Heart left ventricle (tissue), 16 donors: Measurements from ENCODE around the gene LIPT2. TPM values are rescaled to one million over a fixed set of nuclear protein-coding genes. Genes with fewer than 3 reads are reported as not detected.
A peak's percentile ranks its signal among the peaks of the same experiment; 100 is the strongest.

Experiments
- ATAC-seq, 4 donors: fragments of 200-7000 bp; cut with Tn5 transposase; one replicate each; pipeline ENCODE4 v1.9.1; 2020 to 2022; ENCODE audit warnings: moderate library complexity in 4 of 4, mild to moderate bottlenecking in 3 of 4, moderate number of reproducible peaks in 1 of 4
- DNase-seq, 5 donors: peaks; one replicate each; pipeline ENCODE4 v3.0.0-alpha.2; 2020
- H3K27ac ChIP-seq, 12 donors: fragments of 200-600 bp; sonication (generic) in 4 of 12; one replicate each; pipeline versions ENCODE4 v1.5.0 to v1.8.0; 2016 to 2022; ENCODE audit warnings: mild to moderate bottlenecking in 2 of 12
- H3K27me3 ChIP-seq, 9 donors: fragments of 200-600 bp; sonication (generic) in 2 of 9; one replicate each; pipeline versions ENCODE4 v1.5.1 to v1.8.0; 2016 to 2022; ENCODE audit warnings: mild to moderate bottlenecking in 3 of 9
- H3K36me3 ChIP-seq, 9 donors: fragments of 200-600 bp; sonication (generic) in 2 of 9; one replicate each; pipeline versions ENCODE4 v1.5.0 to v1.8.0; 2018 to 2022; ENCODE audit warnings: mild to moderate bottlenecking in 2 of 9
- H3K4me1 ChIP-seq, 12 donors: fragments of 200-600 bp; sonication (generic) in 4 of 12; one replicate each; pipeline versions ENCODE4 v1.5.0 to v1.8.0; 2016 to 2022; ENCODE audit warnings: mild to moderate bottlenecking in 3 of 12
- H3K4me3 ChIP-seq, 12 donors: fragments of 200-600 bp; sonication (generic) in 4 of 12; one replicate each; pipeline versions ENCODE4 v1.5.0 to v1.8.0; 2017 to 2022; ENCODE audit warnings: mild to moderate bottlenecking in 9 of 12, moderate library complexity in 4 of 12
- H3K9me3 ChIP-seq, 12 donors: fragments of 200-600 bp; sonication (generic) in 4 of 12; one replicate each; pipeline versions ENCODE4 v1.5.0 to v1.8.0; 2016 to 2022; ENCODE audit warnings: mild to moderate bottlenecking in 1 of 12
- POLR2A ChIP-seq, 2 donors: fragments of 450-650 bp; IDR thresholded peaks; one replicate each; pipeline ENCODE4 v1.6.1; 2017; ENCODE audit warnings: antibody characterized with exemption in 2 of 2, mild to moderate bottlenecking in 2 of 2, moderate library complexity in 2 of 2
- WGBS, 4 donors: extraction: QIAGEN DNeasy Blood & Tissue Kit in 2 of 4; methylation state at CpG; one replicate each; pipeline versions ENCODE4 v1.1.5 to v1.1.7; 2013 to 2018; 5-methylcytosine and 5-hydroxymethylcytosine counted together
- intact Hi-C, 10 donors: fragments of 100-400 bp; cut with DNase I; formaldehyde crosslinking; loops; one replicate each; pipeline versions ENCODE4 v1.11.1 to v1.14.2; 2022
- polyA plus RNA-seq, 2 donors: library from polyadenylated mRNA; stranded (reverse); fragments of 200-250 nt; gene quantifications; one replicate each; pipeline ENCODE4 v1.2.3, GENCODE V29; 2013
- total RNA-seq, 9 donors: library from RNA; depleted of rRNA in 2 of 9; stranded (reverse); fragments of >200 nt in 2 of 9; fragmentation: NEBNext Ultra II Directional in 3 of 9; extraction: Animal tissue kit (Norgen Biotek cat#: 25700) in 3 of 9; gene quantifications; one replicate each; pipeline versions ENCODE4 v1.1.0 to v1.2.4, GENCODE V29; 2016 to 2023
- TF ChIP-seq, protein P1 (sequence below), 12 donors: fragments of 200-600 bp; sonication (generic) in 4 of 12; IDR thresholded peaks; one replicate each; pipeline versions ENCODE4 v1.5.0 to v1.8.0; 2018 to 2022; ENCODE audit warnings: antibody characterized with exemption in 12 of 12, mild to moderate bottlenecking in 5 of 12
- donor health status: ischemic (EF 13 %, LVEDD 7.1; RV severe dilation, severe dysfunction).
- donor health status: healthy with polysubstance abuse.
- donor health status: DM: no; HTN: yes; CAD: no.
- donor health status: DM: no; HTN: no; CAD: no.
- donor health status: ischemic (EF 25% LVEDD 6.9; RV normal size, moderate dysfunction).
- donor health status: ischemic (EF 25% LVEDD 5.7; RV mildly dilated, moderate dysfunction).
- donor health status: healthy.
- donor health status: DM: yes; HTN: yes; CAD: no.
- donor health status: ischemic (EF 35%, LVEDD 5.7; RV mildly dilated, moderate dysfunction).
- donor health status: nonischemic (EF 11% LVEDD 7.7; RV severe dilation, severe dysfunction).
- donor health status: DM: yes; HTN: yes; CAD: no.
- donor health status: PGD.
- donor health status: ischemic (EF 29% LVEDD 5.4; RV normal size, mild dysfunction).
- donor health status: nonischemic (EF 23%, LVEDD 6.1; RV moderate dilation, normal function).

LIPT2 gene
- total and polyA plus RNA-seq, 11 donors, result 0.64 to 3.9 (median 1.4) TPM

- Histone ChIP-seq H3K27ac (no peak overlapping the region), H3K4me3 (no peak overlapping the region), H3K27me3 (no peaks in the 10 kb centered on the region), H3K36me3 (no peaks in the 10 kb centered on the region), H3K9me3 (peaks cover 0 to 12% (median 3%) of the 10 kb centered on the region in 12 donors), H3K4me1 (no peaks in the 10 kb centered on the region)
- ATAC-seq (no peak), DNase-seq (no peak)
- TF ChIP-seq, protein P1, sequence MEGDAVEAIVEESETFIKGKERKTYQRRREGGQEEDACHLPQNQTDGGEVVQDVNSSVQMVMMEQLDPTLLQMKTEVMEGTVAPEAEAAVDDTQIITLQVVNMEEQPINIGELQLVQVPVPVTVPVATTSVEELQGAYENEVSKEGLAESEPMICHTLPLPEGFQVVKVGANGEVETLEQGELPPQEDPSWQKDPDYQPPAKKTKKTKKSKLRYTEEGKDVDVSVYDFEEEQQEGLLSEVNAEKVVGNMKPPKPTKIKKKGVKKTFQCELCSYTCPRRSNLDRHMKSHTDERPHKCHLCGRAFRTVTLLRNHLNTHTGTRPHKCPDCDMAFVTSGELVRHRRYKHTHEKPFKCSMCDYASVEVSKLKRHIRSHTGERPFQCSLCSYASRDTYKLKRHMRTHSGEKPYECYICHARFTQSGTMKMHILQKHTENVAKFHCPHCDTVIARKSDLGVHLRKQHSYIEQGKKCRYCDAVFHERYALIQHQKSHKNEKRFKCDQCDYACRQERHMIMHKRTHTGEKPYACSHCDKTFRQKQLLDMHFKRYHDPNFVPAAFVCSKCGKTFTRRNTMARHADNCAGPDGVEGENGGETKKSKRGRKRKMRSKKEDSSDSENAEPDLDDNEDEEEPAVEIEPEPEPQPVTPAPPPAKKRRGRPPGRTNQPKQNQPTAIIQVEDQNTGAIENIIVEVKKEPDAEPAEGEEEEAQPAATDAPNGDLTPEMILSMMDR (IDR thresholded peaks at IDR 0.05), result no peak
- TF ChIP-seq POLR2A (IDR thresholded peaks at IDR 0.05), result no peak
- 93 to 100% (median 97%) methylated on average over 1 of the region's 1 CpG for WGBS, 4 donors
- intact Hi-C loops, result no loop called here
These were observed 10.7 kb upstream of the LIPT2 start for GRCh38 chr11:74504100-74504691.

GRCh38 chr11:74494916-74495315 lies 1.4 kb upstream of the LIPT2 start:
- DNase-seq (no peak), ATAC-seq (no peak)
- intact Hi-C loops, result loop anchor here in 2 of 10 donors (5.0 kb wide), 3 partner anchors 38 to 98 kb away; partner anchors contain the start of gene PGM2L1 (in 2 of the 2)
- Histone ChIP-seq H3K9me3 (peaks cover 0 to 18% (median 2%) of the 10 kb centered on the region in 12 donors), H3K4me1 (peaks cover 0 to 18% (median 12%) of the 10 kb centered on the region in 12 donors), H3K36me3 (peaks cover 0 to 11% (median 0%) of the 10 kb centered on the region in 9 donors), H3K4me3 (no peak overlapping the region), H3K27ac (no peak overlapping the region), H3K27me3 (no peaks in the 10 kb centered on the region)
- 79 to 90% (median 86%) methylated on average over 1 of the region's 1 CpG for WGBS, 4 donors
- TF ChIP-seq, protein P1 (IDR thresholded peaks at IDR 0.05), result no peak
- no peak for TF ChIP-seq POLR2A (IDR thresholded peaks at IDR 0.05)

- peaks cover 0 to 18% (median 2%) of the 10 kb centered on the region in 12 donors for H3K9me3 ChIP-seq
- WGBS, 4 donors, result 12 to 18% (median 15%) methylated on average over 12 to 14 of the region's 14 CpGs
- H3K36me3 ChIP-seq, result peaks cover 0 to 11% (median 0%) of the 10 kb centered on the region in 9 donors
- no peak for TF ChIP-seq POLR2A (IDR thresholded peaks at IDR 0.05)
- TF ChIP-seq, protein P1 (IDR thresholded peaks at IDR 0.05), result no peak
- ATAC-seq (no peak), DNase-seq (no peak)
- H3K27me3 ChIP-seq, result no peaks in the 10 kb centered on the region
- intact Hi-C loops, result loop anchor here in 2 of 10 donors (5.0 kb wide), 3 partner anchors 37 to 97 kb away; partner anchors contain the start of gene PGM2L1 (in 2 of the 2)
- peaks cover 0 to 18% (median 12%) of the 10 kb centered on the region in 12 donors for H3K4me1 ChIP-seq
- H3K27ac ChIP-seq, result peak overlapping the region; percentile 89 to 100 (median 99)
- H3K4me3 ChIP-seq, result peak overlapping the region; percentile 79 to 98 (median 92)
These were observed 487 bp upstream of the LIPT2 start for GRCh38 chr11:74493791-74494630.

DNA sequence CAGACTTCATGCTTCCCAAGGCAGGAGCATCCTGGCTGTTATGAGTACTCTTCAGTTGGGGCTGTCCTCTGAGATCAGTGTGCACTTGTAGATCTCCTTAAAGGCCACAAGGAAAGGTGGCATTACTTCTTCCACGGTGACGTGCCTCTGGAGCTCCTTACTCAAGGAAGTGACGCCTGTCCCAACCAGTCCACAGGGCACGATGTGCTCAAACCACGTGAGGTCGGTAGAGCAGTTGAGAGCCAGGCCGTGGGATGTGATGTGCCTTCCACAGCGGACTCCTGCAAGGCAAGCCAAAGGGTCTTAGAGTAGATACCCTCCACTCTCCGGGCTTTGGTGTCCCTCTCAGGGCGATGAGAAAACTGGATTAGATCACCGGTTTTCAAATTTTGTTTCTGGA lies 1.4 kb downstream of the LIPT2 start:
- intact Hi-C loops, result loop anchor here in 2 of 10 donors (5.0 kb wide), 3 partner anchors 35 to 95 kb away; partner anchors contain the start of gene PGM2L1 (in 2 of the 2)
- TF ChIP-seq POLR2A (IDR thresholded peaks at IDR 0.05), result no peak
- no peak for DNase-seq
- peaks cover 0 to 18% (median 12%) of the 10 kb centered on the region in 12 donors for H3K4me1 ChIP-seq
- H3K27ac ChIP-seq, result peak overlapping the region in 1 of 12 donors; percentile 99
- ATAC-seq, result no peak
- peaks cover 0 to 7% (median 0%) of the 10 kb centered on the region in 9 donors for H3K36me3 ChIP-seq
- H3K9me3 ChIP-seq, result peaks cover 0 to 8% (median 1%) of the 10 kb centered on the region in 12 donors
- H3K4me3 ChIP-seq, result no peak overlapping the region
- H3K27me3 ChIP-seq, result no peaks in the 10 kb centered on the region
- 84 to 93% (median 90%) methylated on average over 10 to 11 of the region's 11 CpGs for WGBS, 4 donors
